ENCODE data around the gene ITGAX.
A peak's percentile ranks its signal among the peaks of the same experiment; 100 is the strongest.

ITGAX gene

DNA sequence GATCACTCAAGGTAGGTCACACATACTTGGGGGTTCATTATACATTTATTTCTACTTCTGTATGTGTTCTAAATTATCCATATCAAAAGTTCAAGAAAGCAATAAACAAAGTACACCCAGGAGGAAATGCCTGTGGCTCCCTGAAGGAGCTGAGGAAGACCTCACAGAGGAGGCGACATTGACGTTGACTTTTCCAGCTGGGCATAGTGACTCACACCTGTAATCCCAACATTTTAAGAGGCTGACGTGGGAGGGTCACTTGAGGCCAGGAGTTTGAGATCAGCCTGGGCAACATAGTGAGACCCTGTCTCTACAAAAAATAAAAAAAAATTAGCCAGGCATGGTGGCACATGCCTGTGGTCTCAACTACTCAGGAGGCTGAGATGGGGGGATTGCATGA, 54.5 kb downstream of the ITGAX start:
- no peak overlapping the region for H3K4me3 ChIP-seq (ENCODE audit: control insufficient read depth, low read depth, low read length)
- TF ChIP-seq, protein P1, sequence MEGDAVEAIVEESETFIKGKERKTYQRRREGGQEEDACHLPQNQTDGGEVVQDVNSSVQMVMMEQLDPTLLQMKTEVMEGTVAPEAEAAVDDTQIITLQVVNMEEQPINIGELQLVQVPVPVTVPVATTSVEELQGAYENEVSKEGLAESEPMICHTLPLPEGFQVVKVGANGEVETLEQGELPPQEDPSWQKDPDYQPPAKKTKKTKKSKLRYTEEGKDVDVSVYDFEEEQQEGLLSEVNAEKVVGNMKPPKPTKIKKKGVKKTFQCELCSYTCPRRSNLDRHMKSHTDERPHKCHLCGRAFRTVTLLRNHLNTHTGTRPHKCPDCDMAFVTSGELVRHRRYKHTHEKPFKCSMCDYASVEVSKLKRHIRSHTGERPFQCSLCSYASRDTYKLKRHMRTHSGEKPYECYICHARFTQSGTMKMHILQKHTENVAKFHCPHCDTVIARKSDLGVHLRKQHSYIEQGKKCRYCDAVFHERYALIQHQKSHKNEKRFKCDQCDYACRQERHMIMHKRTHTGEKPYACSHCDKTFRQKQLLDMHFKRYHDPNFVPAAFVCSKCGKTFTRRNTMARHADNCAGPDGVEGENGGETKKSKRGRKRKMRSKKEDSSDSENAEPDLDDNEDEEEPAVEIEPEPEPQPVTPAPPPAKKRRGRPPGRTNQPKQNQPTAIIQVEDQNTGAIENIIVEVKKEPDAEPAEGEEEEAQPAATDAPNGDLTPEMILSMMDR (conservative IDR thresholded peaks at IDR 0.05; ENCODE audit: control insufficient read depth, insufficient read depth, low read depth, low read length), result no peak
- peak; percentile 53 for DNase-seq (ENCODE audit: low read depth)

GRCh38 chr16:31410082-31410481, 55.1 kb downstream of the ITGAX start:
- DNase-seq (ENCODE audit: low read depth), result no peak
- TF ChIP-seq, protein P1 (conservative IDR thresholded peaks at IDR 0.05; ENCODE audit: control insufficient read depth, insufficient read depth, low read depth, low read length), result no peak
- no peak overlapping the region for H3K4me3 ChIP-seq (ENCODE audit: control insufficient read depth, low read depth, low read length)

- peak; percentile 17 for DNase-seq (ENCODE audit: low read depth)
- H3K4me3 ChIP-seq (ENCODE audit: control insufficient read depth, low read depth, low read length), result no peak overlapping the region
- TF ChIP-seq, protein P1 (conservative IDR thresholded peaks at IDR 0.05; ENCODE audit: control insufficient read depth, insufficient read depth, low read depth, low read length), result no peak
These were observed 56.3 kb downstream of the ITGAX start for GRCh38 chr16:31411024-31411844.

DNA sequence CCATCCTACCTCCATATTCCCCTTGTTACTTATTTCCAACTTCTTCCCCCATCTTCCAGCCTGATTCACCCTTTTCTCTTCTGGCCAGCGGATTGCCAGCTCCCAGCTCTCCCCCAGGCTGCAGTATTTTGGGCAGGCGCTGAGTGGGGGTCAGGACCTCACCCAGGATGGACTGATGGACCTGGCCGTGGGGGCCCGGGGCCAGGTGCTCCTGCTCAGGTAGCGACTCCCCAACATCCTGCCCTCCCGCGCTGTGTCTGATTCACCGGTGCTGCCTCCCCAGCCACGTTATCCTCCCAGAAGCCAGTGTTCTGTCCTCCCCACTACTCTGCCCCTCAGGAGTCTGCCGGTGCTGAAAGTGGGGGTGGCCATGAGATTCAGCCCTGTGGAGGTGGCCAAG, 57.8 kb downstream of the ITGAX start:
- TF ChIP-seq, protein P1 (conservative IDR thresholded peaks at IDR 0.05; ENCODE audit: control insufficient read depth, insufficient read depth, low read depth, low read length), result no peak
- DNase-seq (ENCODE audit: low read depth), result no peak
- H3K4me3 ChIP-seq (ENCODE audit: control insufficient read depth, low read depth, low read length), result no peak overlapping the region

DNA sequence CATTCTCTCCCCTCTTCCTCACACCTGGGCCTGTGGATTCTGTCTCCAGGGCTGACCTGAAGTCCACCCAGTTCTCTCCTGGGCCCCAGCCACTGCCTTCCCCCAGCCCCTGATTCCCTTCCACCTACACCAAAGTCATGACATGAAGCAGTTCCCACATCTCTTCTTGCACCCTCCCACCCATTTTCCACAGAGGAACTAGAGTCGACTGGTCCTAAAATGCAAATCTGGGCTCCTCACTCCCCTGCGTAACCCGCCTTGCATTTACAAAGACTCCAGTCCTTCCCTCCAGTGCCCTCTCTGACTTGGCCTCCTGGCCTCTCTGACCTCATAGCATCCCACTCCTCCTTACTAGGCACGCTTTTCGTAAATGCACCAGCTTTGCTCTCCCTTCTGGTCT, 58.4 kb downstream of the ITGAX start:
- DNase-seq (ENCODE audit: low read depth), result no peak
- H3K4me3 ChIP-seq (ENCODE audit: control insufficient read depth, low read depth, low read length), result no peak overlapping the region
- TF ChIP-seq, protein P1 (conservative IDR thresholded peaks at IDR 0.05; ENCODE audit: control insufficient read depth, insufficient read depth, low read depth, low read length), result no peak

- DNase-seq (ENCODE audit: low read depth), result no peak
- TF ChIP-seq, protein P1 (conservative IDR thresholded peaks at IDR 0.05; ENCODE audit: control insufficient read depth, insufficient read depth, low read depth, low read length), result no peak
- H3K4me3 ChIP-seq (ENCODE audit: control insufficient read depth, low read depth, low read length), result no peak overlapping the region
These were observed 59.0 kb downstream of the ITGAX start for GRCh38 chr16:31413943-31414342.
